Ectodermal cell (in vitro differentiated cells): ENCODE measurements around the gene RGS6.

Experiments used
- H3K27ac ChIP-seq: 2 replicates; pipeline ENCODE4 v1.7.0; 2013; ENCODE audit warnings: mild to moderate bottlenecking, low read depth, low read length; ENCODE audit not compliant: insufficient read depth, poor library complexity, severe bottlenecking
- H3K27me3 ChIP-seq: 2 replicates; pipeline ENCODE4 v1.7.0; 2013; ENCODE audit warnings: mild to moderate bottlenecking, low read length; ENCODE audit not compliant: insufficient read depth, control insufficient read depth, poor library complexity, severe bottlenecking
- H3K36me3 ChIP-seq: one replicate; pipeline ENCODE4 v1.7.0; 2013; ENCODE audit warnings: low read length; ENCODE audit not compliant: control insufficient read depth, insufficient read depth
- H3K4me1 ChIP-seq: one replicate; pipeline ENCODE4 v1.7.0; 2013; ENCODE audit warnings: low read length; ENCODE audit not compliant: control insufficient read depth, insufficient read depth
- H3K4me3 ChIP-seq: 2 replicates; pipeline ENCODE4 v1.7.0; 2013; ENCODE audit warnings: low read depth, low read length, control low read depth; ENCODE audit not compliant: insufficient read depth
- H3K9me3 ChIP-seq: 2 replicates; pipeline ENCODE4 v1.7.0; 2013; ENCODE audit warnings: mild to moderate bottlenecking, low read length, moderate library complexity; ENCODE audit not compliant: control insufficient read depth
- WGBS, 2 experiments: methylation state at CpG; one replicate each; pipeline ENCODE4 v1.1.7; 2013; ENCODE audit warnings: missing lambda C conversion rate in 2 of 2; 5-methylcytosine and 5-hydroxymethylcytosine counted together

Gene RGS6

DNA sequence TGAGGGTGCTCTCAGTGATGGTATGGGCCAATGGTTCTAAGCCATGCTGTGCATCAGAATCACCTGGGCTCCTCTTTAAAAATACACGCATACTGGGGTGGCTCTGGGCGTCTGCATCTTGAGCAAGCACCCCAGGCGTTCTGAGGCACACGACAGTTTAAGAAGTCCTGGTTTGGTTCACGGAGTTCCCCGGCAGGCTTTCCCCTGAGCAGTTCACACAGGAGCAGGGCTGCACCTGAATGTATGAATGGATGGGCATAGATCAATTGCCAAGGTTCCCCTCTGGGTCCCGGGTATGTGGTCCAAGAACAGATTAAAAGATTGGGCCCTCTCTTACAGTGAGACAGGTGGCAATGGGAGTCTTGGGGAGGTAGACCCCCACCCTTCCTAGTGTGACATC is 566.4 kb downstream of the RGS6 start:
- Histone ChIP-seq H3K4me3 (no peak overlapping the region), H3K4me1 (no peaks in the 10 kb centered on the region), H3K9me3 (no peaks in the 10 kb centered on the region), H3K27me3 (no peaks in the 10 kb centered on the region), H3K36me3 (no peaks in the 10 kb centered on the region), H3K27ac (no peak overlapping the region)
- WGBS, 2 experiments: 91 to 94% methylated on average over 7 of the region's 7 CpGs

DNA sequence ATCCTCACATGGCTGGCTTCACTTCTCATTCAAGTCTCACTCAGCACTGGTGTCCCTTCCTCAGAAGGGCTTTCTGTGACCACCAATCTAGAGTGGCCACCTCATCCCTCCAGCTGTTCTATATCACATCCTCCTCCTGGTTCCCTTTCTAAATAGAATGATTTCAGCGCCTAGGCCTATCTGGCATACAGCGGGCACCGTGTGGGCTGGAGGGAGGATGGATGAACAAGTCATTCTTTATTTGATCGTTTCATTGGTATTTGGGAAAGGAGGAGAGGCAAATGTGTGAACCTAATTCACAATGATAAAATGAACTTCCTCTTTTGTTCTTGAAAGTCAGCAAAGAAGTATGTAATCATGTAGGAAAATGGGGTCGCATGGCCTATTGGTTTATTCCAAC is 567.5 kb downstream of the RGS6 start:
- H3K36me3 ChIP-seq: no peaks in the 10 kb centered on the region
- no peak overlapping the region for H3K27ac ChIP-seq
- H3K9me3 ChIP-seq: no peaks in the 10 kb centered on the region
- WGBS, 2 experiments: 97% methylated on average over 5 of the region's 5 CpGs
- H3K27me3 ChIP-seq: no peaks in the 10 kb centered on the region
- no peaks in the 10 kb centered on the region for H3K4me1 ChIP-seq
- H3K4me3 ChIP-seq: no peak overlapping the region

DNA sequence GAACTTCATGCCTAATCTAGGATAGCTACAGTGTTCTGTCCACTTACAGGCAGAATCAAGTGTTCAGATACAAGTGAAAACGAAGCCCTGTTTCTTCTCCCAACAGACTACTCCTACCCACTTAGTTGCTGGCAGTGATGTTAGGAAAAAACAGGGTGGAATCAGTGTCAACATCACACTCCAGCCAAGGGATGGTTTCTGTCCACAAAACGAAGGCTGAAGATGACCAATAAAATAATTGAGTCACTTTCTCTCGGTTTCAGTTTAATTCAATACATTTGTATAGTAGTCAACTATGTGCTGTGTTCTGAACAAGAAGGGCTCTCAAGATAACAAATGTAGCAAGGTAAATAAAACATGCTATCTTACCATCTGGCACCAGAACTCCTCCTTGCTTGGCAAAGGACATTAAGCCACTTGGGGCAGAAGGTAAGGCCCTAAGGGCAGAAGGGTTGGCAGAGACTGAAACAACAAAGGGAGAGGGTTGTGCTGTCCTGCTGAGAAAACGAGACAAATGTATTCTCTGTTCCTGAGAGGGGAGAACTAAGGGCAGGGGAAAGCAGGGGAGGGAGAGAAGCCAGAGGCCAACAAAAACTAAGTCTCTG is 568.1 kb downstream of the RGS6 start:
- H3K4me1 ChIP-seq: no peaks in the 10 kb centered on the region
- H3K9me3 ChIP-seq: no peaks in the 10 kb centered on the region
- WGBS, 2 experiments: 72 to 83% methylated on average over 4 of the region's 4 CpGs

DNA sequence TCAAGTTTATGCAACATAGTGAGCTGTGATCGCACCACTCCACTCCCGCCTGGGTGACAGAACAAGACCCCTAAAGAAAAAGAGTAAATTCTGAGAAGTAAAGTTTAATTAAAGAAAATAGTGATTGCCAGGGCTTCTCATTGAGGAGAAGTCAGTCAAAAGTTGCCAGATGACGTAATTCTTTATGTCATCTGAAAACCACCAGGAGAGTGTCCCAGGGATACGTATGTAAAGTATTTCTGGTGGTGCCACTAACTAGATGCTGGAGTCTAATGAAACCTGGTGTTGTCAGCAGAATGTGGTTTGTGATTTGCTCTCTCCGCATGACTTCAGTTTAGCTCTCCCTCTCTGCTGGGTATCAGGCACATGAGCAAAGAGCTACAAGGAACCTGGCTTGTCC is 569.2 kb downstream of the RGS6 start:
- WGBS, 2 experiments: 96 to 97% methylated on average over 5 of the region's 5 CpGs
- Histone ChIP-seq H3K9me3 (no peaks in the 10 kb centered on the region), H3K4me3 (no peak overlapping the region), H3K27me3 (no peaks in the 10 kb centered on the region), H3K27ac (no peak overlapping the region), H3K4me1 (no peaks in the 10 kb centered on the region), H3K36me3 (no peaks in the 10 kb centered on the region)

More for the DNA sequence above, 568.1 kb downstream of the RGS6 start:
- Histone ChIP-seq H3K27ac (no peak overlapping the region), H3K4me3 (no peak overlapping the region), H3K36me3 (no peaks in the 10 kb centered on the region), H3K27me3 (no peaks in the 10 kb centered on the region)

DNA sequence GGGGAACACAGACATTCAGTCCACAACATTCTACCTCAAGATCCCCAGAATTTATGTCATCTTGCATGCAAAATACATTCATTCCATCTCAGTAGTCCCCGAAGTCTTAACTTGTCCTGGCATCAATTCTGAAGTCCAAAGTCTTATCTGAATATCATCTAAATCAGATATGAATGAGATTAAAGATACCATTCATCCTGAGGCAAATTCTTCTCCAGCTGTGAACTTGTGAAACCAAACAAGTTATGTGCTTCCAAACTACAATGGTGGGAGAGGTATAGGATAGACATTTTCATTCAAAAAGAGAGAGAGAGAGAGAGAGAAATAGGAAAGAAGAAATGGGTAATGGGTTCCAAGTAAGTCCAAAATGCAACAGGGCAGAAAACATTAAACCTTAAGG is 571.0 kb downstream of the RGS6 start:
- 86% methylated on average over 1 of the region's 1 CpG; no CpG with 5 or more reads in 1 of the 2 experiments for WGBS, 2 experiments
- H3K27ac ChIP-seq: no peak overlapping the region

DNA sequence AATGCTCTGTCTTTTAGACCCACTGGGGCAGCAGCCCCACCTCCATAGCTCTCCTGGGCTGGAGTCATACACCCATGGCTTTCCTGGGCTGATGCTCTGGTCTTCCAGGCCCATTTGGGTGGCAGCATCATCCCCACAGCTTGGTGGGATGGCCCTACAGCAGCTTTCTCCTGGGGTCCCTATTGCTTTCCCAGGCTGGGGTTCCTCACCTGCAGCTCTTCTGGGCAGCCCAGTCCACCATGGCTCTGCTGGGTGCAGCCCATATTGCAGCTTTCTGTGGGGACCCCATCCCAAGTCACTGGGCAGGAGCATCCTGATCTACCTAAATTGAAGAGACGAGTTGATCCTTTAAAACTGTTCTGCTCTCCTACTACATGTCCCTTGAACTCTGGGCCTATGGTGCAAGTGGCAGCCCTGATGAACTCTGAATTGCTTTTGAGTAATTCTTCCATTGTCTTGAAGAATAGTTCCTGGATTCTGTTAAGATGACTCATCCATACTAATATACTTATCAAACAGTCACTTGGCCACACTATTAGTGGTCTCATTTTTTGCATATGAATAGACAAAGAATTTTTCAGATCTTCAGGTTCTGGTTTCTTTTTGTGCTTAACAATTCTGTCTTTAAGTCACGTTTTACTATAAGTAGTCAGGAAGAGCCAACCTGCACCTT is 571.6 kb downstream of the RGS6 start:
- Histone ChIP-seq H3K9me3 (no peaks in the 10 kb centered on the region), H3K27me3 (no peaks in the 10 kb centered on the region), H3K27ac (no peak overlapping the region), H3K36me3 (no peaks in the 10 kb centered on the region), H3K4me1 (no peaks in the 10 kb centered on the region), H3K4me3 (no peak overlapping the region)
- WGBS, 2 experiments: 91 to 98% methylated on average over 2 of the region's 2 CpGs

More for the DNA sequence above, 571.0 kb downstream of the RGS6 start:
- Histone ChIP-seq H3K4me1 (no peaks in the 10 kb centered on the region), H3K27me3 (no peaks in the 10 kb centered on the region), H3K9me3 (no peaks in the 10 kb centered on the region), H3K36me3 (no peaks in the 10 kb centered on the region), H3K4me3 (no peak overlapping the region)

DNA sequence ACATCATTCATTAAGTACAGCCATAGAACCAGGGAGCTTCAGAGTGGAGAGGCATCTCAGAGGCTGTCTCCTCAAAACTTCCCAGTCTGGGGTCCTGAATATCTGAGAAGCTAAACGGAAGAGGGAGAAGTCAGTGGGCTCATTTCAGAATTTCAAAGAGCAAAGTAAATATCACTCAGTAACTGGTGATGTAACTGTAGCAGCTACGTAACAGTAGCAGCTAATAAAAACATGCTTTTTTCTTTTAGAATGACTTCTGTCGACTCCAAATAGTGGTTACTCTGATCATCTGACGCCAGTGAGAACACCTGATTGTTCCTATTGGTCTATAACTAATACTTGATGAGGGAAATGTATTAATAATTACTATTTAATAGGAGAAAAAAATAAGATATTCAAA is 578.3 kb downstream of the RGS6 start:
- no peak overlapping the region for H3K4me3 ChIP-seq
- H3K4me1 ChIP-seq: no peaks in the 10 kb centered on the region
- H3K9me3 ChIP-seq: no peaks in the 10 kb centered on the region
- no peaks in the 10 kb centered on the region for H3K36me3 ChIP-seq
- no peaks in the 10 kb centered on the region for H3K27me3 ChIP-seq
- 87 to 88% methylated on average over 3 to 4 of the region's 4 CpGs for WGBS, 2 experiments
- no peak overlapping the region for H3K27ac ChIP-seq

DNA sequence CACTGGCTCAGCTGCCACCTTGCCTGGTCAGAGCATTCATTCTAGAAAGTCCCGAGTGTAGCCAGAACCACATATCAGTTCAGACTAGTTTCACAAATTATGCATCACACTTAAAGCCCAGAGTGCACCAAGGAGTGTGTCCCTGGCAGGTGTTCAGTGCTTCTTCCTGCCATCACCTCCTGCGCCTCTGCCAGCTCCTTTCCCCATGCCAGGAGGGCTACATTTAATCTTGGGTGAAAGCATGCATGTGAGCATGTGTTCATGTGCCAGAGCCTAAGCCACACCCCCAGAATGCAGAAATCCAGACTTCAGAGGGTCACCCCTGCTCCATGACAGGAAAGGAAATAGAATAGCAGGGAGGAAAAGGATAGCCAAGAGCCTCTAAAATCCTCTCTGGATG is 580.1 kb downstream of the RGS6 start:
- Histone ChIP-seq H3K4me3 (no peak overlapping the region), H3K27me3 (no peaks in the 10 kb centered on the region)
- 90 to 93% methylated on average over 2 of the region's 2 CpGs for WGBS, 2 experiments

DNA sequence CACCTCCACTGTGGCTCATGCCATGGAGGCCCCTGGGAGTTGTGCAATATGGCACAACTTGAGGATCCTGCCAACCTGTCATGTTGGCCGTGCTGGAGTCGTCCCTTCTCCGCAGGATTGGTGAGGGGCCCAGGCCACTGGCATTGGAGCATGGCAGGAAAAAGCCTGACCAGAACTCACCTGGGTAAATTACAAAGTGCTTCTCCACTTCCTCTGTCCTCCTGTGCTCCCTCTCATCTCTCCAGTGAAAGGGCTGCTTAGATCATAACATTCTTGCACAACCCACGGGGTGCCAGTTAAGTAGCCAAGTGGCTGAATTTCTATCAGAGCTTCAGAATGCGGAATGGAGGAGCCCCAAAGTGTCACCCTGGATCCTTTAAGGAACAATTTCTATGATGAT is 580.7 kb downstream of the RGS6 start:
- Histone ChIP-seq H3K27me3 (no peaks in the 10 kb centered on the region), H3K36me3 (no peaks in the 10 kb centered on the region), H3K4me1 (no peaks in the 10 kb centered on the region), H3K4me3 (no peak overlapping the region), H3K9me3 (no peaks in the 10 kb centered on the region), H3K27ac (no peak overlapping the region)
- WGBS, 2 experiments: 93 to 97% methylated on average over 5 of the region's 5 CpGs

More for the DNA sequence above, 580.1 kb downstream of the RGS6 start:
- no peaks in the 10 kb centered on the region for H3K4me1 ChIP-seq
- H3K9me3 ChIP-seq: no peaks in the 10 kb centered on the region
- H3K27ac ChIP-seq: no peak overlapping the region
- no peaks in the 10 kb centered on the region for H3K36me3 ChIP-seq

DNA sequence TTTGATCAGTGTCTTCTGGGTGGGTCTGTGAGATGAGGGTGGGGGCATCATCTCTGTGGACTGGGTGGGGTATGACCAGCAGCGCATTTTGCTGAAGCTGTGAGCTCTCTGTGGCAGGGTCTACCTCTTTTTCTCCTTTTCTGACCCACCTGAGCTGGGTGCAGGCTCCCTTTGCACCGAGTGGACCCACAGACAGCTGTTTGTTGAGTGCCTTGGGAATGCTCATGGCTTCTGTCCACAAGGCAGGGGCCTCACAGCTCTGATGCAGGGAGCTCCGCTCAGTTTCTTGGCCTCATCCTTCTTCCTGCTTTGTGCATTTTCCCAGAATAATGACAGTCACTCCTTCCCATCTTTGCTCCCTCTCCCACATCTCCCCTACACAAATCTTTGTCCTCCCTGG is 581.1 kb downstream of the RGS6 start:
- no peak overlapping the region for H3K4me3 ChIP-seq
- H3K9me3 ChIP-seq: no peaks in the 10 kb centered on the region
- H3K27ac ChIP-seq: no peak overlapping the region
- 87 to 88% methylated on average over 3 of the region's 3 CpGs for WGBS, 2 experiments
- no peaks in the 10 kb centered on the region for H3K27me3 ChIP-seq
- H3K36me3 ChIP-seq: no peaks in the 10 kb centered on the region
- no peaks in the 10 kb centered on the region for H3K4me1 ChIP-seq
